ENCODE measurements around the gene MTFR2.

Gene MTFR2

DNA sequence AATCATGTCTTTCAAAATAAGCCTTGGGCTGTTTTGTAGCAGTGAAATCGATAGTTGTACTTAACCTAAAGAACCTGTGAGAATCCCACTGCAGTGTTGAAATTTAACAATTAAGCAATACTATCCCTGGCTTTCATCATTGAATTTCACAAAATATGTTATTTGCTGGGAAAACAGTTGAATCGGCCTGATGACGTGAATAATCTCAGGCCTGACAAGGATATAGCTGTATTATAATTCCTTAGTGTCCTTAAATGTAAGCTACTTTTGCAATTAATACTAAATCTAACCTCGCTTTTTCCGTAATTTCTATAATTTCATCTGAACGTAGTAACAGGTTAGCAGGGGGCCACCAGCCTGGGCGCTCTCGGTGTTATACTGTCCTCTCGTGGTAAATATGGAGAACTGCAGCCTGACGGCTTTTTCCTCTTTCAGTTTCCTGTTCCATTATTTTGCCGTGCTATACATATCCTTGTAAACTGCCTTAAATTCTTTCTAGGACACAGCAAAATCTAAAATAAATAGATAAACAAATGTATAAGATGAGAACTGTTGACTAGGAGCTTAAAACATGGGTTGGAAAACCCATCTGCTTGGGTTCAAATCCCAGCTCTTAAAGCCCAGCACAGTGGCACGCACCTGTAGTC is 24.0 kb downstream of the MTFR2 start (continued):
- TF ChIP-seq, protein P1, sequence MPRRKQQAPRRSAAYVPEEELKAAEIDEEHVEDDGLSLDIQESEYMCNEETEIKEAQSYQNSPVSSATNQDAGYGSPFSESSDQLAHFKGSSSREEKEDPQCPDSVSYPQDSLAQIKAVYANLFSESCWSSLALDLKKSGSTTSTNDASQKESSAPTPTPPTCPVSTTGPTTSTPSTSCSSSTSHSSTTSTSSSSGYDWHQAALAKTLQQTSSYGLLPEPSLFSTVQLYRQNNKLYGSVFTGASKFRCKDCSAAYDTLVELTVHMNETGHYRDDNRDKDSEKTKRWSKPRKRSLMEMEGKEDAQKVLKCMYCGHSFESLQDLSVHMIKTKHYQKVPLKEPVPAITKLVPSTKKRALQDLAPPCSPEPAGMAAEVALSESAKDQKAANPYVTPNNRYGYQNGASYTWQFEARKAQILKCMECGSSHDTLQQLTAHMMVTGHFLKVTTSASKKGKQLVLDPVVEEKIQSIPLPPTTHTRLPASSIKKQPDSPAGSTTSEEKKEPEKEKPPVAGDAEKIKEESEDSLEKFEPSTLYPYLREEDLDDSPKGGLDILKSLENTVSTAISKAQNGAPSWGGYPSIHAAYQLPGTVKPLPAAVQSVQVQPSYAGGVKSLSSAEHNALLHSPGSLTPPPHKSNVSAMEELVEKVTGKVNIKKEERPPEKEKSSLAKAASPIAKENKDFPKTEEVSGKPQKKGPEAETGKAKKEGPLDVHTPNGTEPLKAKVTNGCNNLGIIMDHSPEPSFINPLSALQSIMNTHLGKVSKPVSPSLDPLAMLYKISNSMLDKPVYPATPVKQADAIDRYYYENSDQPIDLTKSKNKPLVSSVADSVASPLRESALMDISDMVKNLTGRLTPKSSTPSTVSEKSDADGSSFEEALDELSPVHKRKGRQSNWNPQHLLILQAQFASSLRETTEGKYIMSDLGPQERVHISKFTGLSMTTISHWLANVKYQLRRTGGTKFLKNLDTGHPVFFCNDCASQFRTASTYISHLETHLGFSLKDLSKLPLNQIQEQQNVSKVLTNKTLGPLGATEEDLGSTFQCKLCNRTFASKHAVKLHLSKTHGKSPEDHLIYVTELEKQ (tag by site-specific recombination; IDR thresholded peaks at IDR 0.05; ENCODE audit: borderline replicate concordance): no peak
- TF ChIP-seq SALL2 (tag by site-specific recombination; IDR thresholded peaks at IDR 0.05; ENCODE audit: borderline replicate concordance) (no peak), ZNF266 (tag by site-specific recombination; IDR thresholded peaks at IDR 0.05; ENCODE audit: low read depth) (no peak), HOXC10 (CRISPR knock-in tag; IDR thresholded peaks at IDR 0.05) (no peak), ZFHX2 (tag by site-specific recombination; conservative IDR thresholded peaks at IDR 0.05) (no peak), ZNF10 (tag by site-specific recombination; IDR thresholded peaks at IDR 0.05) (no peak), ZNF302 (tag by site-specific recombination; IDR thresholded peaks at IDR 0.05; ENCODE audit: low read depth) (no peak), ZNF174 (tag by site-specific recombination; IDR thresholded peaks at IDR 0.05) (no peak), ZNF626 (tag by site-specific recombination; IDR thresholded peaks at IDR 0.05) (0 out of 2 replicates have a peak, but pooled peaks have one; percentile 4), ZBTB20 (tag by site-specific recombination; IDR thresholded peaks at IDR 0.05) (no peak), ZNF335 (tag by site-specific recombination; conservative IDR thresholded peaks at IDR 0.05) (peak; percentile 65), ZNF214 (tag by site-specific recombination; IDR thresholded peaks at IDR 0.05; ENCODE audit: borderline replicate concordance) (no peak), ZNF510 (tag by site-specific recombination; IDR thresholded peaks at IDR 0.05; ENCODE audit: insufficient replicate concordance) (no peak), ZNF133 (tag by site-specific recombination; IDR thresholded peaks at IDR 0.05) (no peak), PRDM1 (tag by site-specific recombination; IDR thresholded peaks at IDR 0.05) (peak; percentile 19; the same call in 1 of the 2 replicates), ZNF391 (tag by site-specific recombination; IDR thresholded peaks at IDR 0.05; ENCODE audit: borderline replicate concordance, low read depth) (no peak), ZNF132 (tag by site-specific recombination; IDR thresholded peaks at IDR 0.05; ENCODE audit: borderline replicate concordance) (no peak), ZNF19 (tag by site-specific recombination; IDR thresholded peaks at IDR 0.05; ENCODE audit: low read depth) (no peak), ZNF558 (tag by site-specific recombination; IDR thresholded peaks at IDR 0.05) (no peak), ZNF596 (tag by site-specific recombination; IDR thresholded peaks at IDR 0.05) (no peak), ZNF521 (tag by site-specific recombination; IDR thresholded peaks at IDR 0.05) (no peak), ZEB2 (tag by site-specific recombination; IDR thresholded peaks at IDR 0.05) (peak; percentile 56), KLF7 (tag by site-specific recombination; IDR thresholded peaks at IDR 0.05; ENCODE audit: borderline replicate concordance) (no peak), ZNF621 (tag by site-specific recombination; IDR thresholded peaks at IDR 0.05) (no peak), SCRT1 (tag by site-specific recombination; IDR thresholded peaks at IDR 0.05; ENCODE audit: borderline replicate concordance) (peak; percentile 78; the same call in 1 of the 2 replicates), ZNF654 (tag by site-specific recombination; IDR thresholded peaks at IDR 0.05; ENCODE audit: low read depth) (peak; percentile 99), ZFP69B (tag by site-specific recombination; IDR thresholded peaks at IDR 0.05) (no peak)
- TF ChIP-seq, protein P2, sequence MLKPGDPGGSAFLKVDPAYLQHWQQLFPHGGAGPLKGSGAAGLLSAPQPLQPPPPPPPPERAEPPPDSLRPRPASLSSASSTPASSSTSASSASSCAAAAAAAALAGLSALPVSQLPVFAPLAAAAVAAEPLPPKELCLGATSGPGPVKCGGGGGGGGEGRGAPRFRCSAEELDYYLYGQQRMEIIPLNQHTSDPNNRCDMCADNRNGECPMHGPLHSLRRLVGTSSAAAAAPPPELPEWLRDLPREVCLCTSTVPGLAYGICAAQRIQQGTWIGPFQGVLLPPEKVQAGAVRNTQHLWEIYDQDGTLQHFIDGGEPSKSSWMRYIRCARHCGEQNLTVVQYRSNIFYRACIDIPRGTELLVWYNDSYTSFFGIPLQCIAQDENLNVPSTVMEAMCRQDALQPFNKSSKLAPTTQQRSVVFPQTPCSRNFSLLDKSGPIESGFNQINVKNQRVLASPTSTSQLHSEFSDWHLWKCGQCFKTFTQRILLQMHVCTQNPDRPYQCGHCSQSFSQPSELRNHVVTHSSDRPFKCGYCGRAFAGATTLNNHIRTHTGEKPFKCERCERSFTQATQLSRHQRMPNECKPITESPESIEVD (tag by site-specific recombination; IDR thresholded peaks at IDR 0.05): 0 out of 2 replicates have a peak, but pooled peaks have one; percentile 9
- TF ChIP-seq, protein P3, sequence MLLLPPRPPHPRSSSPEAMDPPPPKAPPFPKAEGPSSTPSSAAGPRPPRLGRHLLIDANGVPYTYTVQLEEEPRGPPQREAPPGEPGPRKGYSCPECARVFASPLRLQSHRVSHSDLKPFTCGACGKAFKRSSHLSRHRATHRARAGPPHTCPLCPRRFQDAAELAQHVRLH (tag by site-specific recombination; IDR thresholded peaks at IDR 0.05): no peak
- TF ChIP-seq, protein P4, sequence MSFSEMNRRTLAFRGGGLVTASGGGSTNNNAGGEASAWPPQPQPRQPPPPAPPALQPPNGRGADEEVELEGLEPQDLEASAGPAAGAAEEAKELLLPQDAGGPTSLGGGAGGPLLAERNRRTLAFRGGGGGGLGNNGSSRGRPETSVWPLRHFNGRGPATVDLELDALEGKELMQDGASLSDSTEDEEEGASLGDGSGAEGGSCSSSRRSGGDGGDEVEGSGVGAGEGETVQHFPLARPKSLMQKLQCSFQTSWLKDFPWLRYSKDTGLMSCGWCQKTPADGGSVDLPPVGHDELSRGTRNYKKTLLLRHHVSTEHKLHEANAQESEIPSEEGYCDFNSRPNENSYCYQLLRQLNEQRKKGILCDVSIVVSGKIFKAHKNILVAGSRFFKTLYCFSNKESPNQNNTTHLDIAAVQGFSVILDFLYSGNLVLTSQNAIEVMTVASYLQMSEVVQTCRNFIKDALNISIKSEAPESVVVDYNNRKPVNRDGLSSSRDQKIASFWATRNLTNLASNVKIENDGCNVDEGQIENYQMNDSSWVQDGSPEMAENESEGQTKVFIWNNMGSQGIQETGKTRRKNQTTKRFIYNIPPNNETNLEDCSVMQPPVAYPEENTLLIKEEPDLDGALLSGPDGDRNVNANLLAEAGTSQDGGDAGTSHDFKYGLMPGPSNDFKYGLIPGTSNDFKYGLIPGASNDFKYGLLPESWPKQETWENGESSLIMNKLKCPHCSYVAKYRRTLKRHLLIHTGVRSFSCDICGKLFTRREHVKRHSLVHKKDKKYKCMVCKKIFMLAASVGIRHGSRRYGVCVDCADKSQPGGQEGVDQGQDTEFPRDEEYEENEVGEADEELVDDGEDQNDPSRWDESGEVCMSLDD (tag by site-specific recombination; IDR thresholded peaks at IDR 0.05): no peak
- TF ChIP-seq, protein P5, sequence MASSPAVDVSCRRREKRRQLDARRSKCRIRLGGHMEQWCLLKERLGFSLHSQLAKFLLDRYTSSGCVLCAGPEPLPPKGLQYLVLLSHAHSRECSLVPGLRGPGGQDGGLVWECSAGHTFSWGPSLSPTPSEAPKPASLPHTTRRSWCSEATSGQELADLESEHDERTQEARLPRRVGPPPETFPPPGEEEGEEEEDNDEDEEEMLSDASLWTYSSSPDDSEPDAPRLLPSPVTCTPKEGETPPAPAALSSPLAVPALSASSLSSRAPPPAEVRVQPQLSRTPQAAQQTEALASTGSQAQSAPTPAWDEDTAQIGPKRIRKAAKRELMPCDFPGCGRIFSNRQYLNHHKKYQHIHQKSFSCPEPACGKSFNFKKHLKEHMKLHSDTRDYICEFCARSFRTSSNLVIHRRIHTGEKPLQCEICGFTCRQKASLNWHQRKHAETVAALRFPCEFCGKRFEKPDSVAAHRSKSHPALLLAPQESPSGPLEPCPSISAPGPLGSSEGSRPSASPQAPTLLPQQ (tag by site-specific recombination; IDR thresholded peaks at IDR 0.05): peak; percentile 39
